Measurements from ENCODE around the gene NFIC.

DNA sequence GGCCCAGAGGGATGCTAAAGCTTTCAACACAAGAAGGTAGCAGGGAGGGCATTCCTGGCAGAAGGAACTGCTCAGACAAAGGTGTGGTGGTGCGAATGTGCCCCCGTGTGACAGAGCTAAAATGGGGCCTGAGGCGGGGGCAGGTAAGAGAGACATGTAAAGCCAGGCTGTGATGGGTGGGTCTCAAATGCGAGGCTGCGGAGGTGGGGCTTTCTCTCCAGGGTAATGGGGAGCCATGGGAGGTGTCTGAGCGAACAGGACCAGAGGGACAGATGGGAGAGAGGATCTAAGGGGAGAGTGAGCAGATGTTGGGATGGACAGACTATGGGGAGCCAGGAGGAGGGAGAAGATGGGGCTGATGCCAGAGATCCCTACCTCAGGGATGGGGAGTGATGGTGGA is 44.7 kb upstream of the NFIC start:
- TF ChIP-seq EP300 (IDR thresholded peaks at IDR 0.05) (no peak), POLR2A (IDR thresholded peaks at IDR 0.05) (no peak)
- TF ChIP-seq, protein P1, sequence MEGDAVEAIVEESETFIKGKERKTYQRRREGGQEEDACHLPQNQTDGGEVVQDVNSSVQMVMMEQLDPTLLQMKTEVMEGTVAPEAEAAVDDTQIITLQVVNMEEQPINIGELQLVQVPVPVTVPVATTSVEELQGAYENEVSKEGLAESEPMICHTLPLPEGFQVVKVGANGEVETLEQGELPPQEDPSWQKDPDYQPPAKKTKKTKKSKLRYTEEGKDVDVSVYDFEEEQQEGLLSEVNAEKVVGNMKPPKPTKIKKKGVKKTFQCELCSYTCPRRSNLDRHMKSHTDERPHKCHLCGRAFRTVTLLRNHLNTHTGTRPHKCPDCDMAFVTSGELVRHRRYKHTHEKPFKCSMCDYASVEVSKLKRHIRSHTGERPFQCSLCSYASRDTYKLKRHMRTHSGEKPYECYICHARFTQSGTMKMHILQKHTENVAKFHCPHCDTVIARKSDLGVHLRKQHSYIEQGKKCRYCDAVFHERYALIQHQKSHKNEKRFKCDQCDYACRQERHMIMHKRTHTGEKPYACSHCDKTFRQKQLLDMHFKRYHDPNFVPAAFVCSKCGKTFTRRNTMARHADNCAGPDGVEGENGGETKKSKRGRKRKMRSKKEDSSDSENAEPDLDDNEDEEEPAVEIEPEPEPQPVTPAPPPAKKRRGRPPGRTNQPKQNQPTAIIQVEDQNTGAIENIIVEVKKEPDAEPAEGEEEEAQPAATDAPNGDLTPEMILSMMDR (IDR thresholded peaks at IDR 0.05) = no peak

All from upper lobe of left lung (tissue), 4 donors.